Measurements from ENCODE around the gene IFT52.

DNA sequence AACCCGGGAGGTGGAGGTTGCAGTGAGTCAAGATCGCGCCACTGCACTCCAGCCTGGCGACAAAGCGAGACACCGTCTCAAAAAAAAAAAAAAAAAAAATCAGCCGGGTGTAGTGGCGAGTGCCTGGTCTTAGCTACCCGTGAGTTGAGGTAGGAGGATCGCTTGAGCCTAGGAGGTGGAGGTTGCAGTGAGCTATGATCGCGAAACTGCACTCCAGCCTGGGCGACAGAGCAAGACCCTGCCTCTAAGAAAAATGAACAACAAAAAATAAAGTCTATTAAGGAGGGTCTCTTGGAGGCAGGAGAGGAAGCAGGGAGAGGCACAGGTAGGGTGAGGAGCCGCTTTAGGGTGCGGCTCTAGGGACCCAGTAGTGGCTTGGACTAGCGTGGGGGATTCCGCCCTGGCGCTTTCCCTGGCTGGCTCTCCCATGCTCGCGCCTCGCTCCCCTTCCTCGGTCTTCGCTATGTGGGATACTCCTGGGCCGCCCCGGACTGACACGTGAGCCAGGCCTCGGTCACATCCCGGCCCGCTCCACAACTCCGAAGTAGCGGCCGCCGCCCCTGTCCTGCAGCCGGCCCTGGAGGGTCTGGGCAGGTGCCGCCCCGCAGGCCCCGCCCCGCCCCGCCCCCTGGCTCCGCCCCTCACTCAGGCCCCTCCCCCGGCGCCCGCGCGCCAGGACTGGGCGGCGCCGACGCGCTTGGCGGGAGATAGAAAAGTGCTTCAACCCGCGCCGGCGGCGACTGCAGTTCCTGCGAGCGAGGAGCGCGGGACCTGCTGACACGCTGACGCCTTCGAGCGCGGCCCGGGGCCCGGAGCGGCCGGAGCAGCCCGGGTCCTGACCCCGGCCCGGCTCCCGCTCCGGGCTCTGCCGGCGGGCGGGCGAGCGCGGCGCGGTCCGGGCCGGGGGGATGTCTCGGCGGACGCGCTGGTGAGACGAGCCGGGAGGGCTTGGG is 75.9 kb downstream of the IFT52 start, which contains the start of gene MYBL2:
- TF ChIP-seq, protein P1, sequence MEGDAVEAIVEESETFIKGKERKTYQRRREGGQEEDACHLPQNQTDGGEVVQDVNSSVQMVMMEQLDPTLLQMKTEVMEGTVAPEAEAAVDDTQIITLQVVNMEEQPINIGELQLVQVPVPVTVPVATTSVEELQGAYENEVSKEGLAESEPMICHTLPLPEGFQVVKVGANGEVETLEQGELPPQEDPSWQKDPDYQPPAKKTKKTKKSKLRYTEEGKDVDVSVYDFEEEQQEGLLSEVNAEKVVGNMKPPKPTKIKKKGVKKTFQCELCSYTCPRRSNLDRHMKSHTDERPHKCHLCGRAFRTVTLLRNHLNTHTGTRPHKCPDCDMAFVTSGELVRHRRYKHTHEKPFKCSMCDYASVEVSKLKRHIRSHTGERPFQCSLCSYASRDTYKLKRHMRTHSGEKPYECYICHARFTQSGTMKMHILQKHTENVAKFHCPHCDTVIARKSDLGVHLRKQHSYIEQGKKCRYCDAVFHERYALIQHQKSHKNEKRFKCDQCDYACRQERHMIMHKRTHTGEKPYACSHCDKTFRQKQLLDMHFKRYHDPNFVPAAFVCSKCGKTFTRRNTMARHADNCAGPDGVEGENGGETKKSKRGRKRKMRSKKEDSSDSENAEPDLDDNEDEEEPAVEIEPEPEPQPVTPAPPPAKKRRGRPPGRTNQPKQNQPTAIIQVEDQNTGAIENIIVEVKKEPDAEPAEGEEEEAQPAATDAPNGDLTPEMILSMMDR (IDR thresholded peaks at IDR 0.05; ENCODE audit: poor library complexity) = no peak
- no peak for TF ChIP-seq EZH2 (IDR thresholded peaks at IDR 0.05; ENCODE audit: borderline replicate concordance)

Measured in hepatocyte (in vitro differentiated cells).